HG03139 (cell line): ENCODE results near the gene CEACAM21.

ENCODE experiments used
- ATAC-seq: cut with Tn5 transposase; IDR thresholded peaks from one replicate; pipeline ENCODE4 v1.9.1; 2021; ENCODE audit not compliant: unreplicated experiment

Gene CEACAM21

GRCh38 chr19:41584260-41584810 lies 8.4 kb downstream of the CEACAM21 start:
- no peak for ATAC-seq

DNA sequence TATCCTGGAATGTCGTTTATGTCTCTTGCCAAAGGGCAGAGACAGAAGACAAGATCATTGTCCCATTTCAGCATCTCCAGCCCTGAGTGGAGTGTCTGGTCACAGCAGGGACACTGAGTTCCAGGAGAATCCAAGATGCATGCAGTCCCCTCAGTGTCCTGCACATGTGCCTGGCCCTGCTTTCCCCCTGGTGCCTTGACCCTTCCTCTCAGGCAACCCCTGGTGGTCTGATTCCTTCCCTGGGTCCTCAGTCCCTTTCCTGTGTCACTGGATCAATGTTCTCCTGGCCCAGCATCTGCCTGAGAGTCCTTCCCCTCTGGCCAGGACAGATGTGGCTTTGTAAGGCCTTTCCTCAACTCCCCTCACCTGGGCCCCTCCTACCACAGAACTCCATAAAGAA lies 9.0 kb downstream of the CEACAM21 start:
- no peak for ATAC-seq

DNA sequence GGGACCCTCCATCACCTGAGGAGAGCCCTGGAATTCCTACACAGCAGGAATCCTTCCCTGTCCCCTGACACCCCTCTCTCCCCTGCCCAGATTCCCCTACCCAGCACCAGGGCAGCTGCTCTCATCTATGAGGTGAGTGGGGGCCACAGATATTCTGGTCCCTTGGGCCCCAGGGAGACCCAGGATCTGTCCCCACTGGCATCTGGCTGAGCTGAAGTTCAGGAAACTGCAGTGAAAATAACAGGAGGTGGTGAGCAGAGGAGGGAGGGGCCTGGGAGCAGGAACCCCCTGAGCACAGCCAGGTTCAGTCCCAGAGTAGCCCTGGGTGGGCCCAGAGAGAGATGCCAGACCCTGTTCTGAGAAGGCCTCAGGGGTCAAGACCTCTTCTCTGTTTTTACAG lies 10.1 kb downstream of the CEACAM21 start:
- ATAC-seq = no peak

GRCh38 chr19:41587101-41587837 lies 11.3 kb downstream of the CEACAM21 start:
- ATAC-seq = no peak

DNA sequence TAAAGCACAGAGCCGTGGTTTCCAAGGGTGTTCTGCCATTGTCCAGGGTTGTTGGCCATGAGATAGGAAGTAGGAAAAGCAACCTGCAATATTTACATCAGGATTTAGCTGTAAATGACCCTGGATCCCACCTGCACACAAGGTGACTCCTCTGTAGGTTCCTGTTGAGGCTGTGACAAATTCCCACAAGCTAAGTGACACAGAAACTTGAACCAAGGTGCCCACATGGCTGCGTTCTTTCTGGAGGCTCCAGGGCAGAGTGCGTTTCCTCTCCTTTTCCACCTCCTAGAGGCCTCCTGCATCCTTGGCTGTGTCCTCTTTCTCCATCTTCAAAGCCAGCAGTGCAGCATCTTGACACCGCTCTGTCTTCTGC lies 11.9 kb downstream of the CEACAM21 start:
- no peak for ATAC-seq

DNA sequence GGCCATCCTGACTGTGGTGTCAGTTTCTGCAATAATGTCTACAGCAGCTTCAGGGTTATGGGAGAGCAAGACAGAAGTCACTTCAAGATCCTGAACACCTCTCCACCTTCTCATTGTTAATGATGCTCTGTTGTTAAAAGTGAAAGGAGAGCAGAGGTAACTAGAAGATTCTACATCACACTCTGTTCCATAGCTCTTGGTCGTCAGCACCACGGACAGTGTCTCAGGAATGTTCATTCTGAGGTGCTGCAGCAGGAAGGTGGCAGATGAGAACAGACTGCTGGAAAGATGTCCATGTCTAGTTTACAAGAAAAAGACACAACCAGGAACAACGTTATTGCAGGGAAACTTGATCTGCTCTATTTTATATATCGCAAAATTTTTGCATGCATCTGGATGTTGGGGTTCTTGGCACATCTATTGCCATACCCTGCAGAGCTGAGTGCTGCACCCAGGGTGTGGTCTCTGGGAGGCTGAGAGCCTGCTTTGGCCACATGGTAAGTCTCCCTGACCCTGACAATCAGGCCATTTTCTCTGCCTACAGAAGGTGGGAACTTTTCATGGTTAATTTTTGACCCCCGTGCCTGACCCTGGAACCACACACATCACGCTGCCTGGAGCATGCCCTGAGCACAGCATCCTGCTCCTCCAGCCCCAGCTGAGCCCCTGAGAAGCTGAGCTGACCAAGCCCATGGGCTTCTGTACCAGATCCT lies 12.7 kb downstream of the CEACAM21 start:
- no peak for ATAC-seq

DNA sequence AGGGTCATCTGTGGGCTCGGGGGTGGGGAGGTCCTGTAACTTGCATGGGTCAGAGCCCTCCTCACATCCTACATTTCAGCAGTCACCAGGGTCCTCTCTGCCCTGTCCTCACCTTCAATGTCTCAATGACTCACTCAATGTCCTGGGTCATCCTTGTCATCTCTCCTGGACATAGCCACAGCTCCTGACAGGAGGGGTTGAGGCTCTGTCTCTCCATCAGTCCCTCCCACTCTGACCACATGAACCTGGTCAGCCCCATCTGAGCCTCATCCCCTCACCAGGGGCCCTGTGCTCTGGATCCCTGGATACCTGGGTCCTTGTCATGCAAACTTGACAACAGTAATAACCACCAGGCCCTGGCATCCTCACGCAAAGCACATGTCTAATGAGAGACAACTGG lies 13.4 kb downstream of the CEACAM21 start:
- ATAC-seq = no peak

DNA sequence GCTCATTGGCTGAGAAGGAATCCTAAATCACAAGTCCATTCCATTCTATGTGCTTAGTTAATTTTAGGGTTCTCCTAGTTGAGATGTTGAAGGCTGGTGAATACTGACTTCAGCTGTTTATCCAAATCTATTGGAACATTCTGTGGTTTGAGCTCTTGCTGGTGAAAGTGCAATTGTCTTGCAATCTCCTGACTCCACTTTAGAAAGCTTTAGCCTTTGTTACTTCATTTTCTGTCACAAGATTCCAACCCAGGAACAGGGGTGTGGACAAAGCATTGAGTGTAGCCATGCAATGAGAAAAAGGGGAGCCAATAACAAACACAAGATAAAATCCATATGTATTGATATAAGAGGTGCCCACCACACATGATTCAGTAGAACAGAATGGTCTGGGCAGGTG lies 15.0 kb downstream of the CEACAM21 start:
- ATAC-seq = no peak

GRCh38 chr19:41591951-41592562 lies 16.1 kb downstream of the CEACAM21 start:
- ATAC-seq = no peak

DNA sequence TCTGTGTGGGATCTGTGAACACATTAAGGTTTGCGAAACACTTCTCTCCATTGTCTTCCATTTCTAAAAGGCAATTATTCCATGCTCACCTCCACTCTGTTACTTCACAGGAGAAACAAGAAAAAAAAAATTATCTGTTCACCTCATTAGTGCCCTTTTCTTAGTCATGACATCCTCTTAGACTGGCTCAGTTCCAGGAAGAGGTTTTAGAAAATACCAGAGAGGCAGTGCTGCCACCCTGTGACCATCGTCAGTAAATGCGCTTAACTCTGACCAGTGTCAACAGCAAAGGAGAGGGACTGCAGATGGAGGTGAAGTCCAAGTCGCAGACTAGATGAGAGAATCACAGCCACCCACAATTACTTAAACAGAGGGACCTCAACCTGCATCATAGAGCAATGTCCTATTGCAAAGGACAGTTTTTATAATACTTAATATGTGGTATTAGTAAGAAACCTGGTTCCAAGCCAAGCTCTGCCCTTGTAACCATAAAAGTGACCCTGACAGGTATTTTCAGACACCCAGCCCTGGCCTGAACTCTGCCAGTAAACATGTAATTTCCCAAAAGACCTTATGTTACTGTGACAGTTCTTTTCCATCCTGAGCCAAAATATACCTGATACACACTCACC lies 19.4 kb downstream of the CEACAM21 start:
- no peak for ATAC-seq

DNA sequence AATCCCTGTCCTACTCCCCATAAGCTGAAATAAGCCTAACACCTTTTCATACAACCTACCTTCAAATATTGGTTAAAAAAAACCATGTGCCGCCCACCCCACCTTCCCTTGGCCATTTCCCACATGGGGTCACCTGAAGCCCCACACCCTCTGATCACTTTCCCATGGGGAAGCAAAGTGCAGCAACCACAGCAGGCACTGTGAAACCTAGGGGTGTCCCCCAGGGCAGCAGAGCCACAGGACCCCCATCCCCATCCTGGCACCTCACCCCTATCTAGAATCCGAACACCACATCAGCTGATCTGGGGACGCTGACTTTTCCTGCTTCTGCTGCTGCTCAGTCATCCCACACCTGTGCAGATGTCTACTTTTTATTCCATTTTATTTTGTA lies 19.9 kb downstream of the CEACAM21 start:
- ATAC-seq = no peak

DNA sequence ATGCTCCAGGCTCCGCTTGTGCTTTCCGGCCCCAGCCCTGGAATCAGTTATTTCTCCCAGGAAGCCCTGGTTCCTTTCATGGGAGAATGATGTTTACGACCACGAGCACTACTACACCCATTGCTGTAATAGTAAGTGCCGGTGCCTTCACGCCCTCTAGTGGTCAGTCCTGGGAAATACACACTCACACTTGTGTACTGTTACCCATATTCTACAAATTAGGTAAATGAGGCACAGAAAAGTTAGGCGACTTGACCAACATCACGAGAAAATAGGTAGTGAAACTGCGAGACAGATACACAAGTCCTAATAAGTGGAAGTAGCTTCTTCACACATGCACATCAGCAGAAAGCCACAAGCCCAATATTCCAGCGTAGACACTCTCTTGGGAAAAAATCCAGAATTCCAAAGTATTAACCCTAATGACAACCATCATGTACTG lies 21.7 kb downstream of the CEACAM21 start:
- ATAC-seq = no peak

DNA sequence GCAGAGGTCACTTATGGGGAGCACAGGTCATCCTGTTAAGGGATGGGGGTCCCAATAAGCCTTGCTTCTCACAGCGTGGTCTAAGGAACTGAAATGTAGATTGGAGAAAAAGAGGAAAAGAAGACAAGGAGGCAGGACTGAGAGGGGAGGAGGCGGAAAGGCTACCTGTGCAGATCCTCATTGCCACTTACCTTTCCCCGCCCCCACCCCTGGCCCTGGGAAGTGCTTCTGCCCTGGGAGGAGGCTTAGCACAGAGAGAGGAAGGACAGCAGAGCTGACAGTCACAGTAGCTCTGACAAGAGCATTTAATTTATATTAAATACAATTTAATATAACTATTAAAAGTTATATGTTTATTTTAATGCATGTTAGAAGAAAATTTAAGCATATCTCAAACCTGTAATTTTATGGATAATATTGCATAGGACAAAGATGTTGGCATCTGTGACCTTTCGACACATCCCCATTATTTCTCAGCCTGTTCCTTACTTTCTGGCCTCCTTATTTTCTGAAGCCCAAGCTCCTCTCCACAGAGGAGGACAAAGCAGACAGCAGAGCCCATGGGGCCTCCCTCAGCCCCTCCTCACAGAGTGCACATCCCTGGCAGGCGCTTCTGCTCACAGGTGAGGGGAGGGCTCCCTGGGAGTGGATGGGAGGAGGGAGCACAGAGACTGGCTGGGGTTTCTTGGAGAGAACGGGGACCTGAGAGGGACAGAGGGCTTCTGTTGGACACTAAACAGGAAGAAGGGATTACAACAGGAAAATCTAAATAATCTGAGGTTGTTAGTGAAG lies 23.4 kb downstream of the CEACAM21 start:
- no peak for ATAC-seq

- no peak for ATAC-seq
Observed at GRCh38 chr19:41601771-41602170, 25.8 kb downstream of the CEACAM21 start.

GRCh38 chr19:41604831-41605230 lies 28.9 kb downstream of the CEACAM21 start:
- no peak for ATAC-seq

GRCh38 chr19:41606215-41606837 lies 30.4 kb downstream of the CEACAM21 start:
- no peak for ATAC-seq

DNA sequence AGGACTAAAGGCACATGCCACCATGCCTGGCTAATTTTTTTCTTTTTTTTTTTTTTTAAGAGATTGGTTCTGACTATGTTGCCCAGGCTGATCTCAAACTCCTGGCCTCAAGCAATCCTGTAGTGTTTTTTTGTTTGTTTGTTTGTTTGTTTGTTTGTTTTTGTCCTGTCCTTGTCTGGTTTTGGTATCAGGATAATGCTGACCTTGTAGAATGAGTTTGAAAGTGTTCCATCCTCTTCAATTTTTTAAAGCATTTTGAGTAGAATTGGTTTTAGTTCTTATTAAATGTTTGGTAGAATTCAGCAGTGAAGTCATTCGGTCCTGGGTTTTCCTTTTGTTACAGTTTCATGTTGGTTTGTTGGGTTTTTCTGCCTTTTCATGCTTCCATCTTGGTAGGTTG lies 31.7 kb downstream of the CEACAM21 start:
- no peak for ATAC-seq

GRCh38 chr19:41610789-41611188 lies 34.8 kb downstream of the CEACAM21 start:
- ATAC-seq = no peak

DNA sequence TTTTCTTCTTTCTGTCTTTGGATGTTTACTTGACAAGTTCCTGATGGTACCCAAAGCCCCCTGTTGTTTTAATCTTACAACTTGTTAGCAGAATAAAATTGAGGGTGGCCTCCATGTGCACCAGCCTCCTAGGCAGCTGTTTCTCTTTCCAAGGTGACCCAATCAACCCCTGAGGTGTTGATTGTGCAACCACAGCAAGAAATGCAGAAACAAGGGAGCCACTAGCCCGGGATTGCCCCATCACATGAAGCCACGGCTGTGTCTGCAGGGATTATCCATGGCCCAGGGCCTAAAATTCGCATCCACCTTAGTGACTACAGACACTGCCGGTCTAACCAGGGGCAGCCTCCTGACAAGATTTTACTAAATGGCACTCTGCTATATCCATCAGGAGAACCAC lies 36.5 kb downstream of the CEACAM21 start:
- ATAC-seq = no peak

- ATAC-seq = no peak
Observed at GRCh38 chr19:41615207-41615606, 39.2 kb downstream of the CEACAM21 start.
